GM13976 (cell line): ENCODE data around the gene CSRP1.

Experiments used
- DNase-seq: peaks from one replicate; pipeline ENCODE4 v3.0.0; 2012; ENCODE audit warnings: low spot score
- CTCF ChIP-seq: IDR thresholded peaks from 2 replicates; pipeline ENCODE4 v1.5.1; 2012; ENCODE audit warnings: borderline replicate concordance, mild to moderate bottlenecking; ENCODE audit not compliant: insufficient read depth; ENCODE audit errors: extremely low read depth, missing control alignments, control extremely low read depth
- in situ Hi-C: fragments of 300-500 bp; cut with MboI; formaldehyde crosslinking; loops from one replicate; pipeline ENCODE4 v1.12.0; 2022; ENCODE audit warnings: low sequenced_read_pairs, mixed read lengths, inconsistent platforms; ENCODE audit not compliant: unreplicated experiment

CSRP1 gene

DNA sequence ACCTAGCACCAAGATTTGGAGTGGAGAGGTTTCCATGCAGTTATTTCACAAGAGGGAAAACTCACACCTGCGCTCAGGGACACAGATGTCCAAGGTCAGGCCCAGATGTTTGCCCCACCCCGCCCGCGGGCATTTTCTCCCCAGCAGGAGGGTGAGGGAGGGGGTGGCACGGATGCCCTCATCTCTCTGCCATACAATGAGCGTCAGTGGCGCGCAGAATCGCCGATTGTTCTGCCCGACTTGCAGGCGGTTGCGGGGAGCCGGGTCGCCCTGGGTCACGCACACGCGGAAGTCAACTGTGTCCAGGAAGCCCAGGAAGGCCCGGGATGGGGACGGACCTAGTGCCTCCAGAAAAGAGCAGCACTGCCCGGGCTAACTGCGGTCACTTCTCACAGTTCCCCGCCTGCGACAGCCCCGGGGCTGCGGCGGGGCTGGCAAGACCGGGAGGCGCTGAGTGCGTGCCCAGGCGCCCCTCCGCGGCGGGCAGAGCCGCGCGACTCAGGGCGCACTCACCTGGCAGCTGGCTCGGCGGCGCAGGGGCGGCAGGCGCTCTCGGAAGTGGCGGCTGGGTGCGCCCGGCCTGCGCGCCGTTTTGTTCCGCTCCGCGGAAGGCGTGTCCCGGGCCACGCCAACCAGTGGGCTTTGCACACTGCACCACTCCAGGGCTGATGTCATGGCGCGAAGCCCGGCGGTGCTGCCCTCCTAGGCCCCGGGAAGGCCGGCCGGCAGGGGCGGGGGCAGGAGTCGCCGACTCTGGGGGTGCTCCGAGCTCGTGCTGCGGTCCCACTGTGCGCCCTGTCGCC, at the start of gene CSRP1:
Gene CSRP1, minus strand, starts transcription at position 567 of the 803 bp plus-strand sequence. CDS start 10,820 bp downstream, outside the sequence.
- in situ Hi-C loops, result no loop called here
- DNase-seq, result peak; percentile 96
- TF ChIP-seq CTCF, result peak; percentile 2

GRCh38 chr1:201555593-201555945, 48.6 kb upstream of the CSRP1 start:
- no peak for DNase-seq
- in situ Hi-C loops, result no loop called here
- no peak for TF ChIP-seq CTCF

GRCh38 chr1:201554789-201555592, 48.1 kb upstream of the CSRP1 start:
- no peak for TF ChIP-seq CTCF
- DNase-seq, result no peak
- in situ Hi-C loops, result no loop called here

GRCh38 chr1:201554190-201554600, 47.3 kb upstream of the CSRP1 start:
- DNase-seq, result no peak
- in situ Hi-C loops, result no loop called here
- no peak for TF ChIP-seq CTCF

- TF ChIP-seq CTCF, result no peak
- DNase-seq, result no peak
- in situ Hi-C loops, result no loop called here
These were observed 46.7 kb upstream of the CSRP1 start for GRCh38 chr1:201553496-201554189.

- TF ChIP-seq CTCF, result no peak
- in situ Hi-C loops, result no loop called here
These were observed 46.0 kb upstream of the CSRP1 start for GRCh38 chr1:201552941-201553351.

More at GRCh38 chr1:201552941-201553351, 46.0 kb upstream of the CSRP1 start:
- no peak for DNase-seq
